Ovary (tissue), 3 donors: ENCODE measurements around the gene HABP4.

Source experiments
- EP300 ChIP-seq: sonication (generic); formaldehyde crosslinking; IDR thresholded peaks from one replicate; pipeline ENCODE4 v1.6.1; 2017; ENCODE audit warnings: antibody characterized with exemption
- TF ChIP-seq, protein P1 (sequence below), 3 donors: fragments of 450-650 bp in 2 of 3; fragments of 200-600 bp in 1 of 3; IDR thresholded peaks; one replicate each; pipeline versions ENCODE4 v1.5.1 to v1.8.0; 2016 to 2022; ENCODE audit warnings: antibody characterized with exemption in 3 of 3, mild to moderate bottlenecking in 1 of 3
- donor health status: DM: no; HTN: no; CAD: no.

GRCh38 chr9:96490534-96491078 is 40.6 kb downstream of the HABP4 start:
- no peak for TF ChIP-seq EP300
- TF ChIP-seq, protein P1, sequence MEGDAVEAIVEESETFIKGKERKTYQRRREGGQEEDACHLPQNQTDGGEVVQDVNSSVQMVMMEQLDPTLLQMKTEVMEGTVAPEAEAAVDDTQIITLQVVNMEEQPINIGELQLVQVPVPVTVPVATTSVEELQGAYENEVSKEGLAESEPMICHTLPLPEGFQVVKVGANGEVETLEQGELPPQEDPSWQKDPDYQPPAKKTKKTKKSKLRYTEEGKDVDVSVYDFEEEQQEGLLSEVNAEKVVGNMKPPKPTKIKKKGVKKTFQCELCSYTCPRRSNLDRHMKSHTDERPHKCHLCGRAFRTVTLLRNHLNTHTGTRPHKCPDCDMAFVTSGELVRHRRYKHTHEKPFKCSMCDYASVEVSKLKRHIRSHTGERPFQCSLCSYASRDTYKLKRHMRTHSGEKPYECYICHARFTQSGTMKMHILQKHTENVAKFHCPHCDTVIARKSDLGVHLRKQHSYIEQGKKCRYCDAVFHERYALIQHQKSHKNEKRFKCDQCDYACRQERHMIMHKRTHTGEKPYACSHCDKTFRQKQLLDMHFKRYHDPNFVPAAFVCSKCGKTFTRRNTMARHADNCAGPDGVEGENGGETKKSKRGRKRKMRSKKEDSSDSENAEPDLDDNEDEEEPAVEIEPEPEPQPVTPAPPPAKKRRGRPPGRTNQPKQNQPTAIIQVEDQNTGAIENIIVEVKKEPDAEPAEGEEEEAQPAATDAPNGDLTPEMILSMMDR (IDR thresholded peaks at IDR 0.05), result no peak
